Stimulated activated CD4-positive, alpha-beta T cell treated with anti-CD3 and anti-CD28 coated beads, Interleukin-1b, Interleukin-23, amount 100 ng/mL, for 24 hours (primary cell): Measurements from ENCODE around the gene NDUFAF8.

Source experiments
- DNase-seq, 4 experiments: peaks; one replicate each; pipeline ENCODE4 v3.0.0-alpha.2; 2020; ENCODE audit warnings: low read depth in 4 of 4, low spot score in 1 of 4

NDUFAF8 gene

DNA sequence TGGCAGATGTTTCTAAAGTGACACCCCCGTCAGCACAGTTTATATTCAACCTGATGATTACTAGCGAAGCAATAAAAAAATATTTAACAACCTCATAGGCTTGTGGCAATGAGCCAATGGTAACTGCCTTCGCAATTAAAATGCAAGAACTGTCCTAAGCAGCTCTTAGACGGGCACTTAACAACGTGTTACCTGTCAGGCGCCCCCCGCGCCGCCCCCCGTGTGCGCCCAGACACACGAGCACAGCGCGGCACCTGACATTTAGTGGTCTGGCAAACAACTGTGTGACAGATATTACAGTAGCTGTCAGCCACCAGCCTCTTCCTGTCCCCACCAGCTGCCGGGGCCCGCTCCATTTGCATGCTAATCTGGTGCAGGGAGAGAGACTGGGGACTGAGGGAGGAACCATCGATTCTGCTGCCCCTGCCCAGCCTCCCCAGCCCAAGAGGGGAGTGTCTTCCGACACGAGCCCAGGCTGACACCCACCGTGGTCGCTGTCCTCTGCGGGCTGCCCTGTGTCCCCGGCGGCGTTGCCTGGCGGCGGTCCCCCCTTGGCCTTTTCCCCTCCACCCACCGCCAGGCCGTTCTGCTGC is 12.7 kb downstream of the NDUFAF8 start:
- DNase-seq: no peak

DNA sequence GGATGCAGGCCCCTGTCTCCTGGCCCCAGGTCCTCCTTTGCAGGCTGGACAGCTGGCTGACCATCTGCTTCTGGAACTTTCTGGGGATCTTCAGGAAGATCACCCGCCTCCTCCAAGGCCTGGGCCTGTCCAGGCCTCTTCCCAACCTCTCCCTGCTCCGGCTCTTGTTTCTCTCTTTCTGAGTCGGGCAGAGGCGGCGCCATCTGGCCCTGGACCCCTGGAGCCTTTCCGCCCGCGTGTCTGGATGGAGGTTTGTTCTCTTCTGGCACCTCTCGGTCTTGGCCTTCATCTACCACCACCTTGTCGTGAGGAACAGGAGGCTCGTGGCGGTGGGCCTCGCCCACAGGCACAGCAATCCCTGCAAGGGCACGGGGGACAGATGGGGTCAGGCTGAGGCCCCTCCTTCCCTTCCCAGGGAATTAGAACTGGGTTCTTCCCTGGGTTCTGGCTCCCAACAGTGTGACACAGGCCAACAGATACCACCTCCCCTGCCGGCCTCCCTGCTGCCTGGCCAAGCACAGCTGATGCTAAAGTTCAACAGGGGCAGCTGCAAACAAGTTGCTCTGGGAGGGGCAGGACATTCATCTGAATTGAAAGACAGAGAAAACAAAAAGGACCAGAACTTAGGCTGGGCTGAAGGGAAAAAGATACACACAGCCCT is 13.3 kb downstream of the NDUFAF8 start:
- no peak for DNase-seq

DNA sequence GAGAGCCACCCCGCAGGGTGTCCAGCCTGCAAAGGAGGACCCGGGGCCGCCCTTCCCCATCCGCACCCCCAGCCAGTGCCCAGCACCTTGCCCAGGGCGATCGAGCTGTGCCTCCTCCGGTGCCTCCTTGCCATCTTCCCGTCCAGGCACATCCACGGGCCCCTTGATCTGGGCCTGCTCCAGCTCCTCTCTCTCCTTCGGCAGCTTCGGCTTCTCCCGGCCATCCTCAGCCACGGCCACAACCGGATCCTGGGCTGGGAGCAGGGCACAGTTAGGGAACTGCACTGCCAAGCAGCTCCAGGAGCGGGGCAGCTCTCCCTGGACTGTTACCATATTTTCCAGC is 13.8 kb downstream of the NDUFAF8 start:
- DNase-seq: no peak

DNA sequence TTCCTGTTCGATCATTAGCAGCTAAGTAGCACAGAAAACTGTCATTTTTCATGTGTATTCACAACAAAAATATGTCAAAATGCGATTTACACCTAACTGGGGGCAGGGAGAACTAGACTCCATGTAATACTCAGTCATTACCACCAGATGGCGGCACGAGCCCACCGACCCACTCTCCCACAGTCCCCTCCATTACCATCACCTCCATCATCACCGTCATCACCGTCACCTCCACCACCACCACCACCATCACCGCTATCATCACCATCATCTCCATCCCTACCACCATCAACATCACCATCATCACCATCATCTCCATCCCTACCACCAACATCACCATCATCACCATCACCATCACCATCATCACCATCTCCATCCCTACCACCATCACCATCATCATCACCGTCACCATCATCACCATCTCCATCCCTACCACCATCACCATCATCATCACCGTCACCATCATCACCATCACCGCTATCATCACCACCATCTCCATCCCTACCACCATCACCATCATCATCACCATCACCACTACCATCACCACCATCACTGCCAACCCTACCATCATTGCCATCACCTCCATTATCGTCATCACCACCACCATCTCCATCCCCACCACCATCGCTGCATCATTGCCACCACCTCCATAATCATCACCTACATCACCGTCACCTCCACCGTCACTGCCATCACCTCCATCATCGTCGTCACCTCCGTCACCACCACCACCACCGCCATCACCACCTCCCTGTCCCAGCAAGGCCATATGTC is 14.4 kb downstream of the NDUFAF8 start:
- peak in 3 of 4 experiments; percentile 36 to 41 (median 38) for DNase-seq

DNA sequence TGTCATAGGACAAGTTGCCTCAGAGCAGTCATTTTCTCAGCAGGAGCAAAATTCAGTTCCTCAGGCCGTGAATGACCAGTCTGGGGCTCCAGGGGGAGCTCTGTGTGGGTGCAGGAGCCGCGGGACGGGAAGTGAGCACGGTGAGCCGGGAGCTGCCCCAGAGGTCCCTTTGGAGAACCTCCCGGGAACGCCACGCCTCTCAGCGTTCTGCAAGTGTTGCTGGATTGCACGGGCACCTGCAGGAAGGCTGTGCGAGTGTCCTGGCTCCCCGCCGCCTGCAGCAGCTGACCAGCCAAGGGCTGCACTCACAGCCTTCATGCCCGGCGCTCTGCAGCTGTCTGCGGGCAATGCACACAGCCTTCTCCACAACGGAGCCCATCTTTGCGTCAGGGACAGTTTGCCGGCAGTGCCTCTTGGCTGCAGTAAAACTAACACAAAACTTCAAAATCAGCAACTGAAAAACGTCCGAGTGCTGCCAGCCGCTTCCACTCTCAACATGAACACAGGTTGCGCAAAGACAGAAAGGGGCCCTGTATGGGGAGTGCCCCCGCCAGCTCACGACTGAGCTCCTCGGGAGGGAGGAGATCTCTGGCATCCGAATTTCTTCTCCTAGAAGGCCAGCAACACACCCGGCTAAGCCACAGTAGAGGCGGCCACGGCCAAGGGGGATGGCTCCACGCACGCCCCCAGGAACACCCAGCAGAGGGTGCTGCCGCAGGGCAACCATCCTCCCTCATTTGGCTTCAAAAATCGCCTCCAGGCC is 16.0 kb downstream of the NDUFAF8 start:
- DNase-seq: no peak

DNA sequence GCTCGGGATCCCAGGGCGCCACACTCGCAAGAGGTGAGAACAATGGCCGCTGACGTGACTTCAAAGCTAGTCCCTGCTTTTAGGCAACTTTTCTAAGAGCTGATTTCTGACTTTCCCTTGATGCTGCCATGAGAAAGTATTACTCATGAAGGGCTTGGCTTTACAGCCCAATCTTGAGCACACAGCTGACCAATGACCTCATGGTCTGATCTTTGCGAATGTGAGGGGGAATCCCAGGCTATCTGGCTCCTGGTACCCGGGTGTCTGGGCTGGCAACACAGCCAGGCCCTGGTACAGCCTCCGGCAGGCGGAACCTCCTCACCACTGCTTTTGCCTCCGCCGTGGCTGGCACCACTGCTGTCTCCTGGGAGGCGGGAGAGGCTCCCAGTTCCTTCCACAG is 17.5 kb downstream of the NDUFAF8 start:
- no peak for DNase-seq

DNA sequence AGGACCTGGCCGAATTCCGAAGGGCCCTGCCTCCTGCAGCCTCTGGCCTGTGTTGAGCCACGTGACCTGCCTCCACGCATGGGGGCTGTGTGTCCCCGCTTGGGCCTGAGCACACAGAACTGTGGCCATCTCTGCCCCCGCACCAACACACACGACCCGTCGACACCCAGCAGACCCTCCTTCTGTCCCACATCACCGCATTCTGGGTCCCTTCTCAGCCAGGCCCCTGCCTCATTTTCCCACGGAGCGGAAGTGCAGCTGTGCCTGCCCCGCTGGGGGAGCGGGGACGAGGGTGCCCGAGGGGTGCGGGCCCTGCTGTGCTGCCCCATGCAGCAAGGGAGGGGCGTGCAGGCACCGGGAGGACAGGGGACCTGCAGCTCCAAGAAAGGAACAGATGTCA is 18.4 kb downstream of the NDUFAF8 start:
- no peak for DNase-seq

DNA sequence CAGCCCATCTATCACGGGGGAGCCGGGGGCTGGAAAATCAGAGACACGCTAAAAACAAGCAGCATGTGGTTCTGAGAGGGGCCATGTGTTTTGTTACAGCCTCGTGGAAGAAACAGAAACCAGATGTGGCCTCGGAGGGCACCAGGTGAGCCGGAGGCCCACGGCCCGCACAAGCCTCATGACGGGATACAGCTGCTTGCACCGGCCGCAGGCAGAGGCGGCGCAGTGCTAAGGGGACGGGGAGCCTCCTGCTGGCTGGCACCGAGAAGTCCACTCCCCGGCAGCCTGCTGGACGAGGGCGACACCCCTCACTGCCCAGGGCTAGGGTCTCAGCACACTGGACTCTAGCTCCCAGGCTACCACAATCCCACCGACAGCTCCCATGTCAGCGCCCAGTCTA is 19.2 kb downstream of the NDUFAF8 start:
- DNase-seq: no peak

DNA sequence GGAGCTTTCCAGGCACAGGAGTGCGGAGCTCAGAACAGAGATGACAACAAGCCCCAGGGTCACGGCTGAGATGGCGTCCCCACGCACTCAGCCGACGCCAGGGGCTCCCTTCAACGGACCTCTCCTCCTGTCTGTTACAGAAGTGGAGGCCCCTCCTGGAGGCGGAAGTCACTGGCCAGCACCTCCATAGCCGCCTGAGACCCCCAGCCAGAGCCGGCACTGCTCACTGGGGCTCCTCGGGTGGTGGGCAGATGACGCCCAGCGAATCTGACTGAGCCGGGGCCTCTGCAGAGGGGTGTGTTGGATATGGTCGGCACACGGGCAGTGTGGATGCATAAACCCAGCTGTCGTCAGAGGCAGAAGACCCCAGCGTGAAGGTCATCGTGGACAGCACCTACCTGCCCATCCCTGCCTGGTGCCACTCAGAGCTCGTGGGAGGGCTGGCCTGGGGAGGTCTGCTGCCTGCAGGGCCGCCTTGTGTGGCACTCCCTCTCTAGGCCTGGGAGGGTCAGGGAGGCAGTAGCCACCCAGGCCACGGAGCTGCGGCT is 20.0 kb downstream of the NDUFAF8 start:
- DNase-seq: no peak

DNA sequence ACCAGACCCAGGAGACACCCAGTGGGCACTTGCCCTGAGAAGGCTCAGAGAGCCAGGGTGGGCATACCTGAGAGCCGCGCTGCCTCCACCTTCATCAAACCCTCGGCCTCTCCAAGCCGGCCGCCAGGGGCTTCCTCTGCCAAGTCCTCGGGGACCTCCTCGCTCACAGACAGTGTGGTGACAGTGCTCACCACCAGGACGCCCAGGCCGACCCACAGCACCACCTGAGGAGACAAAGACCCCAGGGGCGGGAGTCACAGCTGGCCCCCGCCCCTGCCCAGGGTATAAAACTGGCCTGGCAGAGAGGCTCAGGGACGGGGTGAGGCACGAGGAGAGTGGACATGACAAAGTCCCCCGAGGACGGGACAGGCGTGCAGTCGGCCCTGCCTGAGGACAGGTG is 21.1 kb downstream of the NDUFAF8 start:
- DNase-seq: no peak

DNA sequence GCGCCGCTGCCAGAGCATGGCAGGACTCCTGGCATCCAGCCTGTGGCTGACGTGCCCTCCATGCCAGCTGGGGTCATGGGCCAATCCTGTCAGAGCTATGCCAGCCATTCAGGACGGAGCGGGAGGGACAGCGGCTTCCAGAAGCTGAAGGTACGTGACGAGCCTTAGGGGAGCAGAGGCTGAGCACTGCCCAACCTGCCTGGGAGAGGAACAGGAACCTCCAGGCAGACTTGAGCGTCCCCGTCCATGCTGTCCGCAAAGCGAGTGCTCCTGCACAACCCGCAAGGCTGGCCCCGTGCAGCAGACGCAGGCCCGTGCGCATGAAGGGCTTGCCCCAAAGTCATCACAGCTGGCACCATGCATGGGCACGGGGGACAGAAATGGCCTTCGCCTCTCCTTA is 21.5 kb downstream of the NDUFAF8 start:
- DNase-seq: no peak

DNA sequence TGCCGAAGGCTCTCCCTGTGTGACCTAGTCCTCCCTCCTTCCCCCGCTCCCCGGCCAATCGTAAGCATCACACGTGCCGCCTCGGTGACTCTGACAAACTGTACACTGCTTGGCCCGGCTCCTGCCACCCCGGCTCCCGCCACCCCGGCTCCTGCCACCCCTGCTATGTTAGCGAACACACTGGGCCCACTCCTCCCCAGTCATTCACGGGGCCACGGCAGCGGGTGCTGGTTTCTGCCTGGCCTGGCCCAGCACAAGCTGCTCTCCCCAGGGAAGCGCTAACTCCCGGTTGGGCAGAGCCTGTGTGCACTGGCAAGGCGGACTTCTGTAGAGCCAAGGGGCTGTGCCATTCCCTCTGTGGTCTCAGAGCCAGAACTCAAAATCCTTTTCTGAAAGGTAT is 22.0 kb downstream of the NDUFAF8 start:
- DNase-seq: no peak

DNA sequence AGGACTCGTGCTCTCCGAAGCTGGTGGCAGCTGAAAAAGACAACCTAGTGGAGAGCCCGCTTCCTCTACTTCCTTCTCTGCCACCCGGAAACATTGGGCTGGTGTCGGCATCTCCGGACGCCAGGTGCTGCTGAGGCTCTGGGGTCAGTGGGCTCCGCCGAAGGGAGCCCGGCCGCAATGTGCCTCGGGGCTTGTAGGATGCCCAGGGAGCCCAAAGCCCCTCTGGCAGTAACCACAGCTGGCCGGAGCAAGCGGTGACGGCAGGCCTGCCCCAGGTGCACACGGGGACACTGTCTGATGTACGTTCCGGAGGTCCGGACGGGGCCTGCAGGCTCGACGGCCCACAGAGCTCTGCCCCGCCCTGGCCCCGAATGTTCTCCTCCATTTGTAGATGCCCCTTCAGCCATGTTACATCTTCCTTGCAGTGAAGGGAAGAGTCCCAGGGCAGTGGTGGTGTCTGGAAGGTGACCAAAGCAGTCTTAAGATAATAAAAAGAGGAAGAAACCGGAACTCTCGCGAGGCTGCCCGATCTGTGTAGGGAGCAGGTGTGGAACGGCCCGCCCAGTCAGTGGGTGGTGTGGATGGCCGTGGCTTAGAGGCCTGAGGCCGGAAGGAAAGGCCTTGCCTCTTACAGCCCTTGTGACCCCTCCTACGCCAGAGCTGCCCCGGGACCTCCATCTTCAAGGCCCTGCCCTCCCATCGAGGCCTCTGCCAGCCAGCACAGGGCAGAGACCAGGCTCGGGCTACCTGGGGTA is 22.6 kb downstream of the NDUFAF8 start:
- no peak for DNase-seq

DNA sequence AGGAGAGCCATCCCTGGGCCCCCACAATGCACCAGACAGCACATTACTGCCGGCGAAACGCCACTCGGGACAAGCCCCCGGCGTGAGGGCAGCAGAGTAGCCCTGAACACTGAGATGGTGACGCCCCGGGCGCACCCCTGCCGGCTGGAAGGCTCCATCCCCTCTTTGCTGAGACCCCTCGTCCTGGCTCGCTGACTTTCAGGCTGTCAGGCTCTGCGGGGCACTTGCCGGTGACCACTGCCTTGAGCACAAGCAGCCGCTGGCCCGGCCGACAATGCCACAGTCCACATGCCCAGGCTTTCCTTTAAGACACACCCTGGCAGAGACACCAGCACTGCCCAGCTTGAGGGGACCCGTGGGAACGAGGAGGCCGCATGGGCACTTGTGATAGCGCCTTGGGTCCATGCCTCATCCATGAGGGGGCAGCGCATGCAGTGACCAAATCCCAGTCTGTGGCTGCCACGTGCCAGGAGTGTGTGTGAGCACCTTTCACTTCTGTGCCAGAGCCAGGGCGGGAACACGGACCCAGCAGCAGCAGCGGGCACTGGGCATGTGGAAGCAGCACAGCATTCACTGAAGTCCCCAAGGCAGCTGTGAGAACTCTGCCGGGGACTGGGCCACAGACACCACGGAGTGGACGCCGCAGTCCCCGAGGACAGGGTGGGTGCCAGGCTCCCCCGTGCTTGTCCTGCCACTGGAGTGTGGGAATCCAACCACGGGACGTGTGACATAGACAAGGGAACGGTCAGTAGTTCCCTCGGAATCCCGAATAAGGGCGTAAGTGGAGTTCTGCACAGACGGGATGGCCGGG is 24.5 kb downstream of the NDUFAF8 start:
- no peak for DNase-seq

DNA sequence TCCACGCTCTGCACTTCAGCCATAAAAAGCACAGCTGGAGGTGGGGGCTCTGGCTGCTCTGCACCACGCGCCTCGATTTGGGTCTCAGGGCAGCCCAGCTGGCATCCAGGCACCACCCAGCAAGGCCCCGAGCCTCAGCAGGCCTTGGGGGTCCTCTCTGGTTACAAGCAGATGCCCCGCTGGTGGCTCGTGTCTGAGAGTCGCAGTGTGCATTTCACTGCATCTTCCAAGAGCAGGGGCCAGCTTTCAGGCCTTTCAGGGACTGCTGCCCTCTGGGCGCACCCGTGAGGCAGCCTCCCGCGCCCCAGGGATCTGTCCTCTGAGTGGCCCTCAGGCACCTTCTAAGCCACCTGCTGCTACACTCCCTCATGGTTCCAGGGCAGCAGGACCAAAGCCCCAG is 25.5 kb downstream of the NDUFAF8 start:
- no peak for DNase-seq

DNA sequence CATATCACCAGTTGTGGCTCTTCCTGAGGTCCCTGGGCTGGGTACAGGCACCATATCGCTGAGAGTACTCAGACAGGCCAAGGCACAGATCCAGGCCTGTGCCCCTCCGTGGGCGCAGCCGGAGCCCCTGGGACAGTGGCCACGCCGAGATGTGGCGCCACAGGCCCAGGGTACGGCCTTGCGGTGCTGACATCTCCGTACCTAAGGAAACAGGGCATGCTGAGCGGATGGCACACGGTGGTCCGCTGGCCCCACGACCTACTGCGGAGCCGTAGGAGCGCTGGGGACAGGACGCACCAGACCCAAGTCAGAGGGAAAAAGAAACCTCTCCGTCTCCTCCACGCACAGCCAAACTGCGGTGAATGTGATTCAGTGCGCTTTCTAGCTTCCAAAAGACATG is 26.5 kb downstream of the NDUFAF8 start:
- no peak for DNase-seq

DNA sequence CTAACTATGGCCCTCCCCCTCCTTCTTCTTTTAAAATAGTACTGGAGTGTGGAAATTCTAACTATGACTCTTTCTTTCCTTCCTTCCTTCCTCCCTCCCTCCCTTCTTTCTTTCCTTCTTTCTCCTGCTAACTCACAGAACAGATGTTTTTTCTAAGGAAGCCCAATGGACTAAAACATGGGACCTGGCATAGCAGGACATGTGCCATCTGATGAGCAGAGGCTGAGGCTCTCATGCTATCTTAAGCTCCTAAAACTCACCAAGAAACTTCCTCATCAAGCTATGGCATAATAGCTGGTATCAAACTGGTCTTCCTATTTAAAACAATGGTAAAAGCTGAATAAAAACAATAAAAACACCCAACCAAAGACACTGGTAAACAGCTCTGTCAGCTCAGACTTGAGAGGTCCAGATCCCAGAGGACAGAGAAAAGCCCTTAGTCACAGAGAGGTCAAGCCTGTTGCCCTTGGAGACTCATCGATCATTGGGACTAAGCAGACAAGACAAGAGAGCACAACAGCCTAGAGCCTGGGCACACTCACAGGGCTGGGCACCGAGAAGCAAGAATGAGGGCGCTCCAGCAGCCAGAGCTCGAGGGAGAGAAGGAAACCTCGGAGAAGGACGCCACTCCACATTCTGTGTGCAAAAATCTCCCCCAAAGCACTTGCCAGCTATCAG is 28.4 kb downstream of the NDUFAF8 start:
- DNase-seq: no peak

DNA sequence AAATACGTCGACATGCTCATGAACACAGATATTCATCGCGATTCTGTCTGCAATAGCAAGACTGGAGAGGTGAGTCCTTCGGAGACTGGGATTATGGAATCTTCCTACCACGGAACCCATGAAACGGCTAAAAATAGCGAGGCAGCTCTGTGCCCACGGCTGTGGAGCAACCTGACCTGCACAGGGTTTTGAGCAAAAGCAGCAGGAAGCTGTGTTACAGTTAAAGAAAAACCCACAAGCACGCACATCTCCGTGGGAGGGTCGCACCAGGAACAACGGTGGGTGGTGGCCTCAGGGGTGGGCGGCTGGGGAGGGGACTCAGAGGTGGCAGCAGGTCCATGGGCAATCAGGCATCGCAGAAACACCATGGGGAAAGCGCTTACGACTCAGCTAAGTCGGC is 31.2 kb downstream of the NDUFAF8 start:
- no peak for DNase-seq

DNA sequence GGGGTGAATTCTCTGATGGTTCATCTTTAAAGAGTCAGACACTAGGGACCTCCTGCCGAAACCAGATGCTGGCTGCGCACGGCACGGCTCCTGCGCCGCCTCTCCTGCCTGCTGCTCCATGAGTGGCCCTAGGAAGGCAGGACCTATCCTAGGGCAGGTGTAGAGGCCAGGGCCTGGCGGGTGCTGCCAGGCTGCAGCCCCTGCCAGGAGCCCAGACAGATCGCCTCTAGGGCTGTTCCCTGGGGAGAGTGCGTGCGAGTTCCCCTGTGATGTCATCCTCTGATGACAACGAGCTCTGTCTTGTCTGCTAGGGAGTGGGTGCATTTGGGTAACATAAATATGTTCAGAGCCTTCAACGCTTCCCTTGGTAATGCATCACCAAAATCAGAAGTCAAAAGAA is 32.1 kb downstream of the NDUFAF8 start:
- DNase-seq: no peak

DNA sequence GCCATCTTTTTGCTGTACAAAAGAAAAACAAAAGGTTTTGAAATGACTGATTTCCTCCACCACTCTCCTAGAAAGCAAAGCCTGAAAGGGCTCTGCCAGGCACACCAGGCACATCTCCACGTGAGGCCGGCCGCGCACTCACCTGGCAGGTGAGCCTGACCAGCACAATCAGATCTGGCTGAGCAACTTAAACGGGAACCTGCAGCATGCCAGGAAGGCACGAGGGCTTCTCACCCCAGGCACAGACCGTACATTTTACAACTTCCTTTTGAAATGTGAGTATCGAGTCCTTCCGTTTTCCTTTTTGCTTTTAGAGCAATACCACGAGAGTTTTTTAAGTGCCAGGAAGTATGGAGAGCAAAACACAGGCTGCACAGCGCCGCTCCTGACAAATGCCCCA is 33.5 kb downstream of the NDUFAF8 start:
- DNase-seq: no peak
